HUDEP-2 (cell line): ENCODE measurements around the gene TRMT61A.

ENCODE experiments used
- DNase-seq, 76 experiments: peaks; one replicate each; lab custom pipeline; 2025; ENCODE audit not compliant: unreplicated experiment in 76 of 76; lab: John Stamatoyannopoulos, UW

The TRMT61A gene

DNA sequence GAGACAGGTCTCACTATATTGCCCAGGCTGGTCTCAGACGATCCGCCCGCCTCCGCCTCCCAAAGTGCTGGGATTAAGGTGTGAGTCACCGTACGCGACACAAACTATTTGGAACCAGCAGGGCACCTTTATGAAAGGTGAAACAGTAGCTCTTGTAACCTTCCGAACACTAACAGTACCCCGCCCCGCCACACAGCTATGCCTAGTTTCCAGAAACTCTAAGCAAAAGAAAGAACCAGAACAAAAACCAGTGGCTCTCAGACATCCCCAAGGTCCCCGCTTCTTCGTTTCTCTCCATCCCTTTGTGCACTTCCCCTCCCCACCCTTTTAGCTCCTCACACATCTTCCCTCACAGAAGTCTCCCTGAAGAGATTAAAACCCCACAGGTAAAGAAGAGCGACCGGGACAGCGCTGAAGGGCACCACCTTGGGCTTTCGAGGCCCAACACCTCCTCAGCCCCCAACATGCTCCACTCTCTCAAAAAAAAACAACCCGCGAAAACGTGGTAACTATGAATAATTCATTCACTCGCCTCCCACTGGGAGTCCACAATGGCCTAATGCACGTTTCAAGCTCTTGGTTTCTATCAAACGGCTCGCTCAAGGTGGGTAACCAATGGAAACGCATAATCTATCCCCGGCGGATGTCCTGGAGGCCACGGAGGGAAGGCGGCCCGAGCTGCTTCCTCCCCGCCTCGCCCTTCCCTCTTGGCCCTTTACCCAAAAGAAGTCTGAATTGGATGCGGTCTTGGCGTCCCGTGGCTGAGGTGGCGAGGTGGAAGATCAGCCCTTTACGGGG, 32.6 kb downstream of the TRMT61A start:
- DNase-seq, result peak in 40 of 76 experiments; percentile 17 to 63 (median 32)

DNA sequence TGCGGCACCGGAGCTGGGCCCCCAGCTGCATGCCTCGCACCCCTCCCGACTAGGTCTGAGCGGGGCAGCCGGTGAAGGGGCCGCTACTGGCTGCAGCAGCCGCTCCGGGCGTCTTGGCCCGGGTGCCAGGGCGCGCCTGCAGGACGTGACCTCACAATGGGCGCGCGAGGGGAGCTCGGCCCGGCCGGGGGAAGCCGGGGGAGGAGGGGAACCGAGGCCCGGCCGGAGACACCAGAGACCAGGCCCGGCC, 33.1 kb downstream of the TRMT61A start:
- DNase-seq, result peak in 9 of 76 experiments; percentile 33 to 63 (median 48)

DNA sequence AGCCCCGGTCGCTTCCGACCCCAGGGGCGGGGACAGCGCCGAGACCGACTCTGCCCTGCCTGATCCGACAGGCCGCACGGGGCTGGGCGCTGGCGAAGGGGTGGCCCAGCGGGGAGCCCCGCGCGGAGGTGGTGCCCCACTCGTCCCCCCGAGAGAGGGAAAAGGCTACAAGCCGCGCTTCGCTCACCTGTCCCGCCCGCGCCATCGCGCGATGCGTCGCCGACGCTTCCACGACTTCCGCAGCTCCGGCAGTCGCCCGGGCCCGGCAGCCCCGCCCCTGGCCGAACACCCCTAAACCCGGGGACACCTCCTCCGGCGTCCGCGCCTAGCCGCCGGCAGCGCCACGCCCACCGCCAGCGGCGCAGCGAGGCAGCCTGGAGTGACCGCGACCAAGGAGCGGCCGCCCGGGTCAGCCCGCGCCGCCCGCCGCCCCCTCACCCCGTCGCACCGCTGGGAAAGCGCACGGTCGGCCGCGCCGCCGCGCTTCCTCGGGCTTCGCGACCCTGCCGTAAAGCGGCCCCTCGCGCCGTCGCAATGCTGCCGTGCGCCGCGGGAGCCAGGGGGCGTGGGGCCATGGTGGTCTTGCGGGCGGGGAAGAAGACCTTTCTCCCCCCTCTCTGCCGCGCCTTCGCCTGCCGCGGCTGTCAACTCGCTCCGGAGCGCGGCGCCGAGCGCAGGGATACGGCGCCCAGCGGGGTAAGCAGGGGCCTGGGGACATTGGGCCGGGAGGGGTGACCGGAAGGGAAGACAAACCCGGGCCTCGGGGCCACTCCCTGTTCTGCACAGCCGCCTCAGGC, 33.6 kb downstream of the TRMT61A start, which contains the start of the genes BAG5 and COA8:
Gene BAG5, minus strand, starts transcription at position 229 of the 797 bp plus-strand sequence. CDS start 1,493 bp downstream, outside the sequence.
Gene COA8, plus strand, starts transcription at position 532 of the 797 bp plus-strand sequence. Its CDS starts 42 bp downstream, at position 574.
- DNase-seq, result peak in 71 of 76 experiments; percentile 9 to 93 (median 72)

DNA sequence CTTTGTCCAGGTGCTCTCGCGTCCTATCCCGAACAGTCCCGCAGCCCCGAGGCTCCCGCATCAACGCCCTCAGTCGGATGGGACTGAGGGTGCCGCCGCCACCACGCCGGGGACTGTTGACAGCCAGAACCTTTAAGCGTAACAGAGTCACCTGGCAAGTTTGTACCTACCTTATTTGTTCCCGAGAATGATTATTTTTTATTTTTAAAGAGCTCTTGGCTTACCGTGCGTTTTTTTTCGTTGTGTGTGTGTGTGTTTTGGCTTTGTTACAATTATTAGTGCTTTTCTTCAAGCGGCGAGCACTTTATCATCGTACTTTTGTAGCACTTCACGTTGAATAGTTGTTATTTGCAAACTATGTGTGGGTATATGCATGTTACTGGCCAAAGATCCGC, 34.2 kb downstream of the TRMT61A start:
- DNase-seq, result peak in 1 of 76 experiments; percentile 38

DNA sequence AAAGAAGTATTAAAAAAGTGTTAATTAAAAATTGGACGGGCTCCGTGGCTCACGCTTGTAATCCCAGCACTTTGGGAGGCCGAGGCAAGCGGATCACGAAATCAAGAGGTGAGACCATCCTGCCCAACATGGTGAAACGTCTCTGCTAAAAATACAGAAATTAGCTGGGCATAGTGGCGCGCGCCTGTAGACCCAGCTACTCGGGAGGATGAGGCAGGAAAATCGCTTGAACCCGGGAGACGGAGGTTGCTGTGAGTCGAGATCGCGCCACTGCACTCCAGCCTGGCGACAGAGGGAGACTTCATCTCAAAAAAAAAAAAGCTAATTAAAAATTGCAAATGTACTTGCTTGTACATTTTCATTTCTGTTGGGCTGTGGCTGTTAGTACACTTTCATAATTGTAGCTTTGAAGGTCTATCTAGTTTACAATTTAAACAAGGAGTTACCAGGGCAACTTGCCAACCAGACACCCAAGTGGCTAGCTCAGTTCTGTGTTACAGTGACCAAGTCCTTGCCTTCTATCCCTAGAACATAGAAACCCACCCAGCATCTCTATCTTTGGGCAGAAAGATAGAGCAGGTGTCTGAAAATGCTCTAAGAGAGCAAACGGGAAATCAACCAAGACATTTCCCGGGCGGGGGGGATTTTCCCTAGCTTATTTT, 35.0 kb downstream of the TRMT61A start:
- peak in 2 of 76 experiments; percentile 7 to 16 for DNase-seq

DNA sequence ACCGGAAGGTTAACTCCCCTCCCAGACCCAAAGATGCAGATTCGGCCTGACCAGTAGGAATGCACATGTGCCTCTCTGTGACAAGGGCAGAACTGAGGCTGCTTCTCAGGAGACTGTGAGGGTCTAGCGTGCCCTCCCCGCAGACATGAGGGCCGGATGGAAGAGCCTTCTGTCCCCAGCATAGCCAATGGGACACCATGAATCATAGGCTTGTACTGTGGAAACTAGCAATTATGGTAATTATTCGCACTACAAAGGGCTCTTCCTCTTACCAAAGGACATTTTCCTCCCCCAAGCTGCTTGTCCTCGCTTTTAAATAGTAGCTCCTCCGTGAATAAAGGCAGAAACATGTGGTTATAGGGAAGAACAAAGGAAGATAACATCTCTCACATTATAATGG, 40.0 kb downstream of the TRMT61A start:
- DNase-seq, result no peak

DNA sequence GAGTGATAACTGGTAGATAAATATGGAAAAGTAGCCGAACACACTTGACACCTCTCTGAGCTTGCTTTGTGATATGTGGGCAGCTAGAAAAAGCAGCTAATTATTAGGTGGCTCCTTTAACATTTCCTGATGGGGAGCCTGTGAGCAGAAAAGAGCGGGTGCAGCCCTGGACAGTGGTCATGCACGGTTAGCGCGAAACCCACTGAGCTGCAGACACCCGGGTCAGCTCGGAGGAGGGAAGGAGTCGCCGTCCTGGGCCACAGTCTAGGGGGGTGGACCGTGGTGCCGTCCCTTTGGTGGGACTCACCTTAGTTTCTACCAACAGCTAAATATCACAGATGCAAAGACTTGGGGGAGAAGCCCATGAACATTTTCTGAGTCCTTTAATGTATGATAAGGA, 40.4 kb downstream of the TRMT61A start:
- DNase-seq, result no peak

DNA sequence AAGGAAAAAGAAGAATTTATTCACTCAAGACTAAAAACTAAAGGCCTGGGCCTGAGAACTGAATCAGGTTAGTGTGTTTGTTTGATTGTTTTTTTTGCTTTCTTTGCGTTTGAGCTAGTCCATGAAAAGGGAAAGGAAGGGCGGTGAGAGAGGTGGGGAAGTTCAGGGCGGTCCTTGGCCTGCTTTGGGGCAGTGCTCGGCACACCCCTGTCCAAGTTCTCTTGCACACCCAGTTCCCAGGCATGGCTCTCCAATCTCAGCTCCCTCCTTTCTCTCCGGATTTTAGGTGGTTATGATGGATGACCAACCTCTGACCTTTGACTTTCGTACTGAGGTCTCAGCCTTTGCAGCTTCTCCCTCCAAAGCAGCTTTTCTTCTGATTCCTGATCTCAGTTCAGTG, 45.1 kb downstream of the TRMT61A start:
- DNase-seq, result no peak

DNA sequence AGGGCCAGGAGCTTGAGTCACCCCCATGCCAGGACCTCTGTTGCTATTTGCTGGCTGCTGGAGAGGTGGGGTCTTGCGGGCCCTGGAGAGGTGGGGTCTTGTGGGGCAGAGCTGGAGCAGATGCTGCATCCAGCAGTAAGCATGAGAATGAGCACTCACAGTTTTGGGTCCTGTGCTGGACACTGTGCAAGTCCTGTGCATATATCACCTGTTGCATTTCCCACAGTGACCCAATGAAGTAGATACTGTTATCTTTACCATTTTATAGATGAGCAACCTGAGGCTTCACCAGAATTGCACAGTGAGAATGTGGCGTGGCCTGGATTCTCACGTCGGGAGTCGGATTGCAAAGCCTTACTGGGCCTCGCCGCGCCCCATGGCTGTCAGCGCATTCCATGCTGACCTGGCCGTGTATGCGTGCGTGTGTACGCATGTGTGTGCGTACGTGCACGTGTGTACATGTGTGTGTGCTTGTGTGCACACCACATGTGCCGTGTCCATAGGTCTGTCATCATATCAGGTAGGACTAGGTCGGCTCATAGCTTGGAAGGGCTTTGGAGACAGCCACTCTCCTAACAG, 45.8 kb downstream of the TRMT61A start:
- DNase-seq, result no peak

DNA sequence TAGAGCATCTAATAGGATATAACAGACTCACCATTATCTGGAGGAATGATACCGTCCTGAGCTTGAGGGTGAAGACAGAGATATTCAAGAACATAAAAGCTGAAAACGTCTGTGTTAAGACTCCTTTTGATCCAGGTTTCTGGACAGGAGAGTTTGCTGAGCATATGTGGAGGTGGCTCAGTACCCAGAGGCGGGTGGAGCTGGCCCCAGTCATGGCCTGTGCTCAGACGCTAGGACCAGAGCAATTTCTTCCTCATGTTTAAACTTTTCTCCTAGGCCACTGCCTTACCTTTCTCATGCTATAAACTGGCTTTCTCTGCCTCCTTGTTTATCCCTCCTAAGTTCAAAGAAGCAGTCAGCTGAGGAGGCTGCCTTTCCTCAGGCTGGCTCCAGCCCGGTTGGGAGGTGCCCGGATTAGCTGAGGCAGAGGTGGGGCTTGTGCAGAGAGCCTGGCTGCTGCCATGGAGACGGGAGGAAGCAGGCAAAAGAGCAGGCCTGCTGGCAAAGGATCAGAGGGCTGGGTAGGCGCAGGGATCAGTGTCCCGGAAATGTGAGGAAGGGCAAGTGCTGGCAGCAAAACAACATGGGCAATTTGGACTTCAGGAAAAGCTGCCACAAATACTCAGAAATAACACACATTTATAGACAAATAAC, 47.5 kb downstream of the TRMT61A start:
- peak in 7 of 76 experiments; percentile 5 to 23 (median 8) for DNase-seq

DNA sequence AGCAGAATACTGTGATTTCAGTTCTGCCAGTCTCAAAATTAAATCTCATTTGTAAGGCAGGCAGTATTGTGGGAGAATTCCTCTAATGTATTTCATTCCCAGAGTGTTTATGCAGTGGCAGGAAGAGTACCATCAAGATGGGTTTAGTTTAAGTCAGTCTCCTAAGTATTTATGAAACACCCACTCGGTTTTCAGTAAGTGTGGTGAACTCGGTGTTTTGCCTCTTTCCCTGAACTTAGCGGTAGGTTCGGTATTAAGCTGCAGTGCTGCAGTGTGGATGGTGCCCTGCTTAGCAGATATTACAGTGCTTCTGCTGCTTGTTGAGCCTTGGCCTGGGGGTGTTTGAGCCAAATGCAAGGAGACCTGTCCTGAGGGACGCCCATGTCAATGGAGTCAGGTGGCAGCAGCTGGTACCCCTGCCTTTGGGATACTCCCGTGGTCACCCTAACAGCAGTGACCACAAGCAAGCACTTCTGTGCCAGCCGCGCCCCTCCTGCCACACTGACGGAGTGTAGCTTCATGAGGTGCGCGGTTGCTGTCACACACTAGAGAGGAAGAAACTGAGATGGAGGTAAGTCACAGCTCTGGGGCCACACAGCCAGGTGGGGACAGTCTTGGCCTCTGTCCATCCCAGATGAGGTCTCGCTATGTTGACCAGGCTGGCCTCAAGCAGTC, 49.5 kb downstream of the TRMT61A start:
- DNase-seq, result no peak

DNA sequence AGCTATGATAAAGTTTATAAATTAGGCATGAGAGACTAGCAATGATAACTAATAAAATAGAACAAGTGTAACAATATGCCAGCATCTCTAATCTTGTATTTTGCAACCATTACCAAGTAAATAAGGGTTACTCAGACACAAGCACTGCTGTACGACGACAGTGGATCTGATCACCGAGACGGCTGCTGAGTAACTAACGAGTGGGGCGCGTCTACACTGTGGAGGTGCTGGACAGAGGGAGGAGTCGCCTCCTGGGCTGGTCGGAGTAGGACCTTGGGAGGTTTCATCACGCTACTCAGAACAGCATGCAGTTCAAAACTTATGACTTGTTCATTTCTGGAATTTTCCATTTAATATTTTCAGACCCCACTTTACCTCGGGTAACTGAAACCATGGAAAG, 52.2 kb downstream of the TRMT61A start:
- no peak for DNase-seq

DNA sequence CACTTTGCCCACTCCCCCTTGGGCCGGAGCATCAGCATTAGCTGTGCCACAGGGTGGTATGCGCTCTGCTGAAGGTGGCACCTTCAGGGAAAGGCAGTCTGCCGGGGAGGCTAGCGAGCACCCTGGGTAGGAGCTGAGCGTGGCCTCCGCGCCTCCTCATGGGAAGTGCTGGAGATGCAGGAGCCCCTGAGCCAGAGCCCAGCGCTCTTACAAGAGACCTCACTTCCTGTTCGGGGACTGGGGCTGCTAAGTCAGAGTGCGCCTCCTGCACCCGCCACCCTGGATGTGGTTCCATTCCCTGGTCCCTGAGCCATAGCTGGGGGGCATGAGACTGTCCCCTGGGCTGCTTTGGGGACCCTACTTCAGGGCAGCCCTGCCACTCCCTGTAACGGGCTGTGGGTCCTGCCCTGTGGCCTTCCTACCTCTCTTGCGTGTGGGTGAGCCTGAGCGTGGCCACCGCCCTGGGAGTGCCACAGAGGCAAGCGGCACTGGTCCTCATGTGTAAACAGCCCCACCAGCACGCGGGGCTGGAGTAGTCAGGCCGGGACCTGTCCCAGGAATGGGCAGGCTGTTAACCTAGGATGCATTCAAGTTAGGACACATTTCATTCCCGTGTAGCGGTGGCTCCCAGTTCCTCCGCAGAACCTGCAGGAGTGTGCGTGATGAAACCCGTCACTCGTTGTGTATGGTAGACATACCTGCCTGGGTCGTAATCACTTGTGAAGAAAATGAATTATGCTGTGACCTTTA, 53.1 kb downstream of the TRMT61A start:
- DNase-seq, result no peak

DNA sequence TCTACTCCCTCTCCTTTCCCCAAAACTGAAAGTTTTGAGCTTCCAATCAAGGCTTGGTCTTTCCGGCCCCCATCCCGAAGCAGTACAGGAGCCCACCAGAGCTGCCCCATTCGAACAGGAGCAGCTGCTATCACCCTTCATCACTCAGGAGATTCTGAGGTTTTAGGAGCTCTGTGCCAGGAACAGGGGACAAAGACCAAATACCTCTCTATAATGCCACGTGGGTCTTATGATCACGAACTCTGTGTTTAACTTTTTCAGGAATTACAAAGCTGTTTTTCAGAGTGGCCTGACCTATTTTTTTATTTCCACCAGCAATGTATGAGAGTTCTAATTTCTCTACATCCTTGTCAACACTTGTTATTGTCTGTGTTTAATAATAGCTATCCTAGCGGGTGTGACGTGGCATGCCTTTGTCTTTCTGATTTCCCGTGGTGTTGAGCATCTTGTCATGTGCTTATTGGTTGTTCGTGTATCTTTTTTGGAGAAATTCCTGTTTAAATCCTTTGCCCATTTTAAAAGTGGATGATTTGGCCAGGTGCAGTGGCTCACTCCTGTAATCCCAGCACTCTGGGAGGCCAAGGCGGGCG, 55.4 kb downstream of the TRMT61A start:
- no peak for DNase-seq
